GM19025 (cell line): ENCODE data around the gene STYXL1.
A peak's percentile ranks its signal among the peaks of the same experiment; 100 is the strongest.

Experiments
- ATAC-seq: cut with Tn5 transposase; IDR thresholded peaks from one replicate; pipeline ENCODE4 v1.9.1; 2021; ENCODE audit warnings: mild to moderate bottlenecking, low read depth, moderate library complexity; ENCODE audit not compliant: unreplicated experiment

Gene STYXL1

DNA sequence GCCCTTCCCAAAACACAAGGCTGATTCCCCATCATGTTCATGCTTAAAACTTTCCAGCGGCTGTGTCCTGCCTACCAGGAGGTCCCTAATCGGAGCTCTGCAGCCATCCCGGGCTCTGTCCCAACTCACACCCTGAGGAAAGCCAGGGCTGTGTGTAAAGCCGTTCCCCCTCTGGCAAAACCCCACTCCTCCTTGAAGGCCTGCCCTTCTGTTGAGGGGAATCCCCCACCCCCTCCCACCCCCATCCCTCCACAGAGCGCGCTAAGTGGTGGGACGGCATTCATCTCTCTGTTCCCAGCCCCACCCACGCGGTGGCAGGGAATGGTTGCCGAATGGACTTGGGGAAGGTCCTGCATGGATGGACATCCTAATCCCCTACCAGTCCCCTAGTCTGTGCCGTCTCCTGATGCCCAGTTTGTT is 52.7 kb downstream of the STYXL1 start:
- ATAC-seq = no peak

DNA sequence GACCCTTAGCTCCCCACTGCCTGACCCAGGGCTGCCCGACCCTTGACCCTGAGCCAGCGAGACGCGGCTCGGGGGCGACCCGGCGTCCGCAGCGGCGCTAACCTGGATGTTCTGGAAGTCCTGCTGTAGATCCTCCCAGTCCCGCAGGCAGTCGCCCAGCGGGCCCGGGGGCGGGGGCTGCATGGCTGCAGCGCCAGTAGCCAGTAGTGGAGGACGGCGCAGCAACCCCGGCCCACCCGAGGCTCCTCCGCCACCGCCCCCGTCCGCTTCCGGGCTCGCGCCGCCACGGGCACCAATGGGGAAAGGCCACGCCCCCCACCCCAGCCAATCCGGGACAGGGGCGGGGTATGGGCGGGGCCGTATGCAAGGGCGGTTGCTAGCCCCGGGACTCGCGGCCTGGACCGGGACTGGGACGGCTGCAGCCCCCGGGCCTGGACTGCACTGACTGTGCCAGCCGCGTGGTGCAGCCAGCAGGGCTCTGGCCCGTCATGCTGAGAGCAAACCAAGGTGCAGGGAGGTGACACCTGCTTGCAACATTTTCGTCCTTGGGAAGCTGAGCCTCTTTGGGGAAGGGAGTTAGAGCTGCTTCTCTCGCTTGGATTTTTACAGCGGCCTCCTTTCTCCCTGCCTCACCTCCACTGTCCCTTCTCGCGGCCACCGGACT is 53.3 kb downstream of the STYXL1 start, which contains the start of gene TMEM120A:
TSS of gene TMEM120A (minus strand) at position 208 of the 664 bp plus-strand sequence. CDS start at position 183, 25 bp downstream.
- ATAC-seq = peak; percentile 99

DNA sequence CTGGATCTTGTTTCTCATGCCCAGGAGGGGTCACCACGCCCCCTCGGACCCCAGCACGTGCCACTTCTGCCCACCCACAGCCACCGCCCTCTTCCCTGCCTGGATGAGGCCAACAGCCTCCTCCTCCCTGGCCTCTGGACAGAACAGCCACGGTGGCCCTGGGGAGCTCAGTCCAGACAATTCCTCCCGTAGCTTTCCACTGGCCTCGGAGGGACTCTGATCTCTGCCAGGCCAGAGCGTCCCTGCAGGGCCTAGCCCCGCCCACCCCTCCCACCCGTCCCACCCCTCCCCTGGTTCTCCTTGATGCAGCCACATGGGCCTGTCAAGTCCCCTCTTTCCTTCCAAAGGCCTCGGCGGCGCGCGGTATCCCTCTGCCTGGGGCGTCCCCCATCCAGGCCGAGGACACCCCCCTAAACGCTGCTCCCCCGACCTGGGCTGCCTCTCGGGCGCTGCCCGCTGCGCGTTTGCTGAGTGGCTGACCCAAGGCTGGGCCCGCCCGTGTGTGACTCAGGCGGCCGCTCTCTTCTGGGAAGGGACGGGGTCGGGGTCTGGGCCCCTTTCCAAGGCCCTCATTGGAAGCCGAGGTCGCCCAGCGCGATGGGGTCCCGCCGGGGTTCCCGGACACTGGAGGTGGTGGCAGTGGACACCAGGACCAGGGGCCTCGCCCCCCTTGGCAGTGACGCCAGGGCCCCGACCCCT is 54.0 kb downstream of the STYXL1 start:
- ATAC-seq = no peak

DNA sequence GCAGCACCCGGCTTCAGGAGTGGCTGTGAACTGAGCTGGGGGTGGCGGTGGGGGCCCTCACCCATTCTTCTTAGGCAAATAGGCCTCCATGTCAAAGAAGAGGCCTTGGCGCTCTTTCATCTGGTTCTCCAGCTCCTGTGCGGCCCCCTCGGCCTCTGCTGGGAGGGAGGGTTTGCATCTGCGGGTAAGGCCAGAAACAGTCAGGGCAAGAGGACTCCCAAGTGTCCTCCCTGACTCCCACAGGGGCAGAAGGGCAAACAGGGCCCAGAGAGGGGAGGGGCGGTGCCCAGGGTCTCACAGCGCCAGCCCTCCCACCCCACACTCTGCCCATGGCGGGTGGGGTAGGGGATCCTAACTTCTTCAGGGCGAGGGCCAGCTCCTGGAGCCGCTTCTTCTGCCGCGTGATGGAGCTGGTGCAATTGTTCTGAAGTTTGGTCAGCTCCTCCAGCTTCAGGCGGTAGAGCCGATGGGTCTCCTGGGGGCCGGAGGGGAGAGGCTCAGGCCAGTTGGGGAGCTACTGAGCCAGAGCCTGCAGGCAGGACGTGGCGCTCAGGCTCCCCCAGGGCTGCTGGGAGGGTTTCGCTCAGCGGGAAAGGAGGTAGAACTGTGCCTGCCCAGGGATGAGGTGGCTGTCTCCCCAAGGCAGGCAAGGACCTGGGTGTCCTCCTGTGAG is 55.6 kb downstream of the STYXL1 start:
- no peak for ATAC-seq

DNA sequence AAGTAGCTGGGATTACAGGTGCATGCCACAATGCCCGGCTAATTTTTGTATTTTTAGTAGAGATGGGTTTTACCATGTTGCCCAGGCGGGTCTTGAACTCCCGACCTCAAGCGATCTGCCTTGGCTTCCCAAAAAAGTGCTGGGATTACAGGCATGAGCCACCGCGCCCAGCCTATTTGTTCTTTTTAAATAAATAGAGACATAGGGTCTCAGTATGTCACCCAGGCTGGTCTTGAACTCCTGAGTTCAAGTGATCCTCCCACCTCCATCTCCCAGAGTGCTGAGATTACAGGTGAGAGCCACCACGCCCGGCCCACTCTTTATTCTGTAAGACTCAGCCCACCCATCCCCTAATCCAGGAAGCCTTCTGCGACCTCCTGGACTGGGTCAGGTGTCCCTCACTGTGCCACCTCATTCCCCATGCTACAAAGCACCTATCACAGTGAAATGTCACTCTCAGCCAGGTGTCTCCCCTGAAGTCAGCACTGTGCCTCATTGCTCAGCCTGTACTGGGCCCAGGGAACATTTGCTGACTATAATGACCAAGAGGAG is 56.2 kb downstream of the STYXL1 start:
- no peak for ATAC-seq

DNA sequence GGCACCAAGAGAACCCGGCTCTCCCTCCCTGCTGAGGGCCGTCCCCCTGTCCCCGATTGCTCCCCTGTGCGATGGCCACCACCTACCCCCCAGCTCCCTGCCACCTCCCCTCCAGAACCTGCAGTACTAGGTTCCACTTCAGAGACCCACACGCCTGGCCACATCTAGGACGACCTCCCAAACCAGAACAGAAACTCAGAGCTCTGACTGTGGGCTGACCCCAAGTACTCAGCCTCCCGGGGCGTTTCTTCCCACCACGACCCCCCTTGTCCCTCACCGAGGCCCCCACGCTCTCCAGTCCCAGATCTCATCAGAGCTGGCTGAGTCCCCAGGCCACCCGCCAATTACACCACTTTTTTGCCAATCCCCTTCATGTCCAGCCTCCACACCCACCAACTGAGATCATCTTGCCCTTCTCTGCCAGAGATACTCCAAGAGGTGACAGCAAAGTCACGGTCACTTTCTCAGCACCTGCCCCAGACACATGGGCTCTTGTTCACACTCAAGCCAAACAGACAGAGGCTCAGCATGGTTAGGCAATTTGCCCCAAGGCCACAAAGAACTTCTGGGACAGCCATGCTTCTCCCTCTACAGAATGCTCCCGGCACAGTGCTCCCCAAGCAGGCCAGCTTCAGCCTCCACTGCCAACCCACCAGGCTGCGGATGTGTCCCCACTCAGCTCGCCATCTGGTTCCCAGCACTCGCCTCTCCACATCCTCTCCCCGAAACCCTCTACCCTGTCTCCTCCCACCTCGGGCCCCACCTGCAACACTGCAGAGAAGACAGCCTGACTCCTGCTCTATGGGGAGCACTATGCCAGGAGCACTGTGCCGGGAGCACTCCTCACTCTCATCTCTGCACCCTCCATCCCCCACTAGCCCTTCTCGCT is 58.1 kb downstream of the STYXL1 start:
- ATAC-seq = no peak

DNA sequence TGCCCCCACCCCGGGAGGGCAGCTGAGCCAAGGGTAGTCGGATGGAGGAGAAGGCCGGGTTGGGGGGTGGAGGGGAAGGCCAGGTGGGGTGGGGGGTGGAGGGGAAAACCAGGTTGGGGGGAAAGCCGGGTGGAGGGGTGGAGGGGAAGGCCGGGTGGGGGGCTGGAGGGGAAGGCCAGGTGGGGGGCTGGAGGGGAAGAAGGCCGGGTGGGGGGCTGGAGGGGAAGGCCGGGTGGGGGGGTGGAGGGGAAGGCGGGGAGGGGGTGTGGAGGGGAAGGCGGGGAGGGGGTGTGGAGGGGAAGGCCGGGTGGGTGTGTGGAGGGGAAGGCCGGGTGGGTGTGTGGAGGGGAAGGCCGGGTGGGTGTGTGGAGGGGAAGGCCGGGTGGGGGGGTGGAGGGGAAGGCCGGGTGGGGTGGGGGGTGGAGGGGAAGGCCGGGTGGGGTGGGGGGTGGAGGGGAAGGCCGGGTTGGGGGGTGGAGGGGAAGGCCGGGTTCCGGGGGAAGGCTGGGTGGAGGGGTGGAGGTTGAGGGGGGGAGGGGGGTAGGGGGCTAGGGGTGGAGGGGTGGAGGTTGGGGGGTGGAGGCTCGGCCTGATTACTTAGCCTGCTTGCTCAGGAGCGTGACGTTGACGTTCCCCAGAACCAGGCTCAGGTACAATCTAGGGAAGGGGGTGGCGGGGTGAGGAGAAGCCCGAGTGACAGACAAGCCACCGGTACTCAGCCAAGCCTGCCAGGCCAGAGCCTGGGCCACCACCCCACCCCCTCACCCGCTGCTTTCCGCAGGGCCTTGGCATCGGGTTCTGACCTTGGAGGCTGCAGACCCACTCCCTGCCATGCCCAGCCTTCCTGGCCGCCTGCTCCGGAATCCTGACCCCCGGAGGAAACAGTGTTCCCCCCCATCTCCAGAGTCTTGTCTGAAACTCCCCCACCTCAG is 59.0 kb downstream of the STYXL1 start:
- ATAC-seq = no peak

DNA sequence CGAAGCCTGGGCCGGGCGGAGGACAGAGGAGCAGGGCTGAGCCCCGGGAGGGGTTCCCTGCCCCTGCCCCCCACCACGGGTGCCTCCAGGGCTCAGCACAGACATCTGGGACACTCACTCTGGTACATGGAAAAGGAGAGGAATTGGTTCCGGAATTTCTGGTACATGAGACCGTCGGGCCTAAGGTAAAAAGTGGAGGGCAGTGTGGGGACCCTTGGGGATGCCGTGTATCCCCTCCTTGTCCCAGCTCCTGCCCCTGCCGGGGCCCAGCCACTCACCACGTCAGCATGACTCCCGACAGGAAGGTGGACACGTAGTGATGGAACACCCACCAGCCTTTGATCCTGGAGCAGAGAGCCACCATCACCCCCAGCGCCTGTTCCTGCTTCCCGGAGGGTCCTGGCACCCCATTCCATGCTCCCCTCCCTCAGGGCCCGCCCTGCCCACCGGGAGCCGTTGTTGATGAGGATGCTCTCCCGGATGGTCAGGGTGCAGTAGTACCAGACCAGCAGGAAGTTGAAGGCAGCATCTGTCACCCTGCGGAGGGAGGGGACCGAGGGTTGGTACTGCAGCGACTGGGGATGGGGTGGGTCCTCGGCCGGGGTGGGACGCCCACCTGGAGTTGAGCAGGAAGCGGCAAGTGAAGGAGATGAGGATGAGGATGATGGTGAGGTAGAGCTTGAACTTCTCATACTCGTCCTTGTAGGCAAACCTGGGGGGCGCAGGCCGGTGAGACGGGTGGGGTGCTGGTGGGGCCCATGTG is 59.8 kb downstream of the STYXL1 start:
- no peak for ATAC-seq

DNA sequence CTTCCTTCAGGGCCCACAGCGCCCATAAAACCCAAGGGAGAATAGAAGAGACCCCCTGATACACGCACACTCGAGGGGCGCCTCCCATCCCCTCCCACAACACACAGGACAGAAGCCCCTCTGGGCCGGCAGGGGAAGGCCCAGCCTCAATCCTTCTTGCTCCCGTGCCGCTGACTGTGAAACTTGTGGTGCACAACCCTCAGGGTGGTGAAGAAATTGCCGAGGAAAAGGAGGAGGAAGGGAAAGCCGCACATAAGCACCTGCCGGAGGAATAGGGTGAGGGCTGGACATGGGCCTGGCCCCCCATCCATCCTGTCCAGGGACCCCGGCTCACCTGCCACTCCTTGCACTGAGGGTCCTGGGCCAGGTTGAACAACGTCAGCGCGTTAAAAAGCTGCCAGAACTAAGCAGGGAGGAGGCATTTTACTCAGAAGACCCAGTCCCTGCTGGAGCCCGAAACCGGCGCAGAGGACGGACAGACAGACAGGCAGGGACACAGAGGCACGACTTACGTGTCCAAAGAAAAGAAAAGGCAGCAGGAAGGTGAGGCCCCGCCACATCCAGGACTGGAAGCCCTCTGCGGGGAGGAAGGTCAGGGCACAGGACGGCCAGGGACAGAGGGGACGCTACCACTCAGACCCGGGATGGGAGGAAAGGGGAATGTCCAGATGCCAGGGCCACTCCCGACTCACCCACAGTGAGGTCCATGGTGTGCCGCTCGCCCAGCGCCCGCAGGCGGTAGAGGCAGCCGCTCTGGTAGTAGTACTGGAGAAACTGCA is 60.6 kb downstream of the STYXL1 start:
- no peak for ATAC-seq

DNA sequence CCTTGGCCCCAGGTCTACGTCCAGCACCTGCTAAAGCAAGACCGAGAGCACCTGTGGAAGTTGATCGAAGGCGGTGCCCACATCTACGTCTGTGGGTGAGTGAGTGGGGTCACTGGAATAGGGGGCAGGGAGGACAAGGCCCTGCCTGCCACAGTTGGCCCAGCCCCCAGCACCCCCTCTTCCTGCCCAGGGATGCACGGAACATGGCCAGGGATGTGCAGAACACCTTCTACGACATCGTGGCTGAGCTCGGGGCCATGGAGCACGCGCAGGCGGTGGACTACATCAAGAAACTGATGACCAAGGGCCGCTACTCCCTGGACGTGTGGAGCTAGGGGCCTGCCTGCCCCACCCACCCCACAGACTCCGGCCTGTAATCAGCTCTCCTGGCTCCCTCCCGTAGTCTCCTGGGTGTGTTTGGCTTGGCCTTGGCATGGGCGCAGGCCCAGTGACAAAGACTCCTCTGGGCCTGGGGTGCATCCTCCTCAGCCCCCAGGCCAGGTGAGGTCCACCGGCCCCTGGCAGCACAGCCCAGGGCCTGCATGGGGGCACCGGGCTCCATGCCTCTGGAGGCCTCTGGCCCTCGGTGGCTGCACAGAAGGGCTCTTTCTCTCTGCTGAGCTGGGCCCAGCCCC is 61.5 kb downstream of the STYXL1 start:
- no peak for ATAC-seq

DNA sequence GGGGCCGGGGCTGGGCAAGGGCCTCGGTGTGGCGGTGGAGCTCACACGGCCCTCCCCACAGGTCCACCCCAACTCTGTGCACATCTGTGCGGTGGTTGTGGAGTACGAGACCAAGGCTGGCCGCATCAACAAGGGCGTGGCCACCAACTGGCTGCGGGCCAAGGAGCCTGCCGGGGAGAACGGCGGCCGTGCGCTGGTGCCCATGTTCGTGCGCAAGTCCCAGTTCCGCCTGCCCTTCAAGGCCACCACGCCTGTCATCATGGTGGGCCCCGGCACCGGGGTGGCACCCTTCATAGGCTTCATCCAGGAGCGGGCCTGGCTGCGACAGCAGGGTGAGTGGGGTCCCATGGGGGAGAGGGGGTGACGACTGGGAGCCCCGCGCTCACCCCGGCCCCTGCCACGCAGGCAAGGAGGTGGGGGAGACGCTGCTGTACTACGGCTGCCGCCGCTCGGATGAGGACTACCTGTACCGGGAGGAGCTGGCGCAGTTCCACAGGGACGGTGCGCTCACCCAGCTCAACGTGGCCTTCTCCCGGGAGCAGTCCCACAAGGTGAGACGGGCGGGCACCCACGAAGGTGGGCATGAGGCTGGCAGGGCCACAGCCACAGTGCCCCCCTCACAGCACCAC is 62.2 kb downstream of the STYXL1 start:
- no peak for ATAC-seq

DNA sequence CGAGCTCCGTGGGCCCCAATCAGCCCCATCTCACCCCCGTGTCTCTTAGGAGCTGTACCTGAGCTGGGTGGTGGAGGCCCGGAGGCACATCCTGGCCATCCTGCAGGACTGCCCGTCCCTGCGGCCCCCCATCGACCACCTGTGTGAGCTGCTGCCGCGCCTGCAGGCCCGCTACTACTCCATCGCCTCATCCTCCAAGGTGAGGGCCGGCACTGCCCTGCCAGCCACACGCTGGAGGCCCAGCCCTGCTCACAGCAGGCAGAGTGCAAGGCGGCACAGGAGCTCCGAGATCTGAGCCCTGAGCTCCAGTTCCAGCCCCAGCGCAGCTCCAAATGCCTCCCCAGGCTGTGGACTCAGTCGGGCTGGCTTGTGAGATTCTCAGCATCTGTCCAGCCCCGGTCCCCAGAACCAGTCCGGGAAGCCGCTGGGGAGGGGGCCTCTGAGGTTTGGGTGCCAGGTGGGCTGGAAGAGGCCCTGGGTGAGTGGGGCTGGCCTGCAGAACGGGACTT is 62.7 kb downstream of the STYXL1 start:
- no peak for ATAC-seq

DNA sequence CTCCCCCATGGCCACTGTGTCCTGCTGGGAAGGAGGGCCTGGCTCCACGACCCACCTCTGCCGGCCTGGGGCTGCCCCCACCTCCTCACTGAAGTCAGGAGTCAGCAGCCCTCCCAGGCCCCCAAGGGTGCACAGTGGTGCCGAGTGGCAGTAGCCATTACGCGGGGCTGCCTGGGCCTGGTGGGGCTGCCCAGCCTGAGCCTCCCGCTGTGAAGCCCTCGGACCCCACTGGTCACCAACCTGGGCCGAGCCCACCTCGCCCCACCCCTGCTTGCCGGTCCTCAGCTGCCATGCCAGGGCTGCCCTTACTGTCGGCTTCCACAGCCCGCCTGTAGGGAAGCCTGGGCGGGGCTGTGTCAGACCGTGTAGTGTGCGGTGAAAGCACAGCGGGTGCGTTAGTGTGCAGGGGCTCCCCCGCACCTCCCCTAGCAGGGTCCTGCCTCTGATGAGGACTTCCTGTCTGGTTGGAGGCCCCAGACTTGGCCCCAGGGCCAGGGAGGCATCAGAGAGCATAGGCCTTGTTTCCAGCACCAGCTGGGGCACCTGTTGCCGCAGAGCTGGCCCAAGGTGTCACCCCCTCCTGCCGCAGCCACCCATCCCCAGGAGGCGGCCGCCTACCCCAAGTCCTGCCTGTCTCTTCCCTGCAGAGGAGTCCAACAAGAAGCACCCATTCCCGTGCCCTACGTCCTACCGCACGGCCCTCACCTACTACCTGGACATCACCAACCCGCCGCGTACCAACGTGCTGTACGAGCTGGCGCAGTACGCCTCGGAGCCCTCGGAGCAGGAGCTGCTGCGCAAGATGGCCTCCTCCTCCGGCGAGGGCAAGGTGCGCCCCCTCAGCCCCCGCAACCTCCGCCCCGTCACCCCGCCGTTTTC is 63.4 kb downstream of the STYXL1 start:
- ATAC-seq = no peak

DNA sequence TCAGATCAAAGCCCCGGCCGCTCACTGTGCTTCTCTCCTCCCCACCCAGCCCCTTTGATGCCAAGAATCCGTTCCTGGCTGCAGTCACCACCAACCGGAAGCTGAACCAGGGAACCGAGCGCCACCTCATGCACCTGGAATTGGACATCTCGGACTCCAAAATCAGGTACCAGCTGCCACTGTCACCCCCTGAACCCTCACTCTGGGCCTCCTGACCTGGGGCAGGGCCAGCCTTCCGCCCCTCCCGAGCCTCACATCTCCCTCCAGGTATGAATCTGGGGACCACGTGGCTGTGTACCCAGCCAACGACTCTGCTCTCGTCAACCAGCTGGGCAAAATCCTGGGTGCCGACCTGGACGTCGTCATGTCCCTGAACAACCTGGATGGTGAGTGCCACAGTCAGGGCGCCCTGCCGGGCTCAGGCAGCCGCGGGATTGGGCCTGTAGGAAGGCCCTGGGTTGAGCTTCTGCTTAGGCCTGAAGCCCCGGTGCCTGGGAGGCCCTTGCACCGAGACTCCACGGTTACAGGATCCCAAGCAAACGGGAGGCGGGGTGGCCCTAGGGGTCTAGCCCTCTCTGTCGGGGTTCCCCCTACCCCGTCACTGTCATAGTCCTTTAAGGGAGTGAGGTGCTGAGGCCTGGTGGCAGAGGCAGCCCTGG is 64.2 kb downstream of the STYXL1 start:
- ATAC-seq = no peak
